Measurements from ENCODE around the gene PTPN11.
"Not testable (repeated sequence)": the region's sequence is repeated elsewhere in the genome, so short reads cannot be mapped to it uniquely, and the experiment has no call there.

PTPN11 gene

DNA sequence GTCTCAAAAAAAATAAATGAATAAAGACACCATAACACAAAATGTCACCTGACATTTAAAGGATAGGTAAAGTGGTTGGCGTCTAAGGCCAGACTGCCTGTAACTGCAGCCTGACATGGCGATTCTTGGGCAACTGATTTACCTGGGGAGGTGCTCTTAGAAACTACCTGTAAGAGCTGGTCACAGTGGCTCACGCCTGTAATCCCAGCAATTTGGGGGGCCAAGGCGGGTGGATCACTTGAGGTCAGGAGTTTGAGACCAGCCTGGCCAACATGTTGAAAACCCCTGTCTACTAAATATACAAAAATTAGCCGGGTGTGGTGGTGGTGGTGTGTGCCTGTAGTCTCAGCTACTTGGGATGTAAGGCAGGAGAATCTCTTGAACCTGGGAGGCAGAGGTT, 17.7 kb upstream of the PTPN11 start:
- Mint-ChIP-seq H3K9me3 (no peaks in the 10 kb centered on the region), H3K4me1 (peaks cover 5% of the 10 kb centered on the region), H3K27me3 (no peaks in the 10 kb centered on the region), H3K4me3 (no peak overlapping the region), H3K27ac (no peak overlapping the region), H3K36me3 (ENCODE audit: low read depth) (peaks cover 26% of the 10 kb centered on the region)
- ATAC-seq (no peak), DNase-seq (no peak)

DNA sequence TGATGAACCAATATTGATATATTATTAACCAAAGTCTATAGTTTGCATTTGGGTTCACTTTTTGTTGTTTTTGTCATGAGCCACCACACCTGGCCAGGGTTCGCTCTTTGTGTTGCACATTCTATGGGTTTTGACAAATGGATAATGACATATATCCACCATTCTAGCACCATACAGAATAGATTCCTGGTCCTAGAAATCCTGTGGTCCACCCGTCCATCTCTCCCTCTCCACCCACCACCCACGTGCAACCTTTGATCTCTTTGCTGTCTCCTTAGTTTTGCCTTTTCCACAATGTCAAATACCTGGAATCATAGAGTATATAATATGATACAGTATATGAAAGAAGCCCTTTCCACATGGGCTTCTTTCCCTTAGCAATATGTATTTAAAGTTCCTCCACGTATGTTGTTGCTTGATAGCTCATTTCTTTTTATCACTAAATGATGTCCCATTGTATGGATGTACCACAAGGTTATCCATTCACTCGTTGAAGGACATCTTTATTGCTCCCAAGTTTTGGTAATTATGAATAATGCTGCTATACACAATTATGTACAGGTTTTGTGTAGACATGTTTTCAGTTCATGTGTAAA, 16.7 kb upstream of the PTPN11 start:
- Mint-ChIP-seq H3K4me3 (no peak overlapping the region), H3K27me3 (no peaks in the 10 kb centered on the region), H3K27ac (no peak overlapping the region), H3K9me3 (no peaks in the 10 kb centered on the region), H3K36me3 (ENCODE audit: low read depth) (peaks cover 35% of the 10 kb centered on the region), H3K4me1 (peaks cover 14% of the 10 kb centered on the region)
- DNase-seq (no peak), ATAC-seq (no peak)

DNA sequence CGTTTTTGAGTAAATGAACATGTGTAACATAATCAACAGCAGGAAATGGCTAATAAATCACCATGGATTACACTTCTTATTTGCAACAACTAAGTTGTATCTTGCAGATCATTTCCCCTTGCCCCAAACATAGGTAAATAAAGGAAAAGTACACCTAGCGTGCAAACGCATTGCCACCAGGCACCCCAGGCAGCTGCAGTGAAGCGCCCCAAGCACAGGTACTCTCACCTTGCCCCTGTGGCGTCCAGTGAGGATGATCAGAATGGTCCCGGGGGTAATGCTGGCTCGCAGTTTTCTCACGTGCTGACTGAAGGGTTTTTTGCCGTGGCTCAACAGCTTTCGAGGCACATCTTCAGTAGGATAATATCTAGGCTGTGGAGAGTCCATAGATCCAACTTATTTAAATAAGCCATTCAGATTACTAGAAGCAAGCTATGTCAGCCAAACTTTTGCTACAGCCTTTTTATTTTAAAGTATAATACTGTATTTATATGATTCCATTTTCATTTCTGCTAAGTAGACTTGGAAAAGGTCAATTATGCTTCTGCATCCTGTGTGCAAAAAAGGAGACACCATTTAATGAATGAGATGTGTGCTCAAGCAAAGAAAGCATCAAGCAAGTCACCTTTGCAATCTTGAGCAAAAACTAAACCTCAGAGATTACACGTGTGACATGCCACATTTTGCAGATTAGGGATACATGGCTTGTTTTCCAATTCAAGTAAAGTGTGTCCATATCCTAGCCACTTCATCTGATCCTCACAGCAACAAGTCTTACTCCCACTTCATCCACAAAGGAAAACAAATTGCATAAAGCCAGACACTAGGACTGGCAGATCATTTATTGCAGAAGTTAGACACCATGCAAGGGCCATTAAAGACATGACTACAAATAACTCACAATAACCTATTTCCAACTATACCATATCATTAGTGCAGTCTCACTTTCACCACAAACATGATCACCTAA, 11.9 kb upstream of the PTPN11 start:
- Mint-ChIP-seq H3K27me3 (no peaks in the 10 kb centered on the region), H3K4me3 (peak overlapping the region; percentile 100), H3K27ac (peak overlapping the region; percentile 100), H3K4me1 (peaks cover 39% of the 10 kb centered on the region), H3K9me3 (no peaks in the 10 kb centered on the region), H3K36me3 (ENCODE audit: low read depth) (peaks cover 59% of the 10 kb centered on the region)
- DNase-seq, result no peak
- ATAC-seq, result no peak

DNA sequence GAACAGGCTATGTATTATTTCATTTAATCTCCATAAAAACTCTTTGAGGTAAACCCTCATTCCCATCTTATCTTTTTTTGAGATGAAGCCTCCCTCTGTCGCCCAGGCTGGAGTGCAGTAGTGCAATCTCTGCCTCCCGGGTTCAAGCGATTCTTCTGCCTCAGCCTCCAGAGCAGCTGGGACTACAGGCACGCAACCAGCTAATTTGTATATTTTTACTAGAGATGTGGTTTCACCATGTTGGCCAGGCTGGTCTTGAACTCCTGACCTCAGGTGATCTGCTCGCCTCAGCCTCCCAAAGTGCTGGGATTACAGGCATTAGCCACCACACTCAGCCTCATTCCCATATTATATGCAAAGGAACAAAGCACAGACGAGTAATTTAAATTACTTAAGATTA, 11.1 kb upstream of the PTPN11 start:
- not testable (repeated sequence) for DNase-seq, H3K27me3 Mint-ChIP-seq, H3K9me3 Mint-ChIP-seq, ATAC-seq
- peaks cover 39% of the 10 kb centered on the region for H3K4me1 Mint-ChIP-seq
- H3K4me3 Mint-ChIP-seq, result peak overlapping the region; percentile 100
- peaks cover 59% of the 10 kb centered on the region for H3K36me3 Mint-ChIP-seq (ENCODE audit: low read depth)
- peak overlapping the region; percentile 100 for H3K27ac Mint-ChIP-seq

DNA sequence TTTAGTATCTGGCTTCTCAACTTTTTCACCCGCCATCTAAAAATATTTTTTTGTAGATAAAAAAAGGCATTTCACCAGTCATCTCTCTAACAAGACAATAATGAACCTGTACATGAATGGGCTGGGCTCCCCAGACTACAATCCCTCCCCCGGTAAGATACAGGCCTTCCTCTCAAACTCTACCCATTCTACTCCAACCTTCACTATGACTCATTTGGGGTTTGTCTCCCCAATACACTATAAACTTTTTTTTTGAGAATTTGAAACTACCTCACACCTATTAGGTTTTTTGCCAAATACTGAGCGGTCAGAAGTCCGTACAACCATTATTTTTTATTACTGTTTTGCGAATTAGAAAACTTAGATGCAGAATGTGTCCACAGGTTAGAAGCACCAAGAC, 10.1 kb upstream of the PTPN11 start:
- H3K4me3 Mint-ChIP-seq, result peak overlapping the region; percentile 100
- DNase-seq (no peak), ATAC-seq (peak; percentile 26)
- no peaks in the 10 kb centered on the region for H3K9me3 Mint-ChIP-seq
- peaks cover 39% of the 10 kb centered on the region for H3K4me1 Mint-ChIP-seq
- H3K27ac Mint-ChIP-seq, result peak overlapping the region; percentile 100
- H3K27me3 Mint-ChIP-seq, result no peaks in the 10 kb centered on the region
- peaks cover 56% of the 10 kb centered on the region for H3K36me3 Mint-ChIP-seq (ENCODE audit: low read depth)

DNA sequence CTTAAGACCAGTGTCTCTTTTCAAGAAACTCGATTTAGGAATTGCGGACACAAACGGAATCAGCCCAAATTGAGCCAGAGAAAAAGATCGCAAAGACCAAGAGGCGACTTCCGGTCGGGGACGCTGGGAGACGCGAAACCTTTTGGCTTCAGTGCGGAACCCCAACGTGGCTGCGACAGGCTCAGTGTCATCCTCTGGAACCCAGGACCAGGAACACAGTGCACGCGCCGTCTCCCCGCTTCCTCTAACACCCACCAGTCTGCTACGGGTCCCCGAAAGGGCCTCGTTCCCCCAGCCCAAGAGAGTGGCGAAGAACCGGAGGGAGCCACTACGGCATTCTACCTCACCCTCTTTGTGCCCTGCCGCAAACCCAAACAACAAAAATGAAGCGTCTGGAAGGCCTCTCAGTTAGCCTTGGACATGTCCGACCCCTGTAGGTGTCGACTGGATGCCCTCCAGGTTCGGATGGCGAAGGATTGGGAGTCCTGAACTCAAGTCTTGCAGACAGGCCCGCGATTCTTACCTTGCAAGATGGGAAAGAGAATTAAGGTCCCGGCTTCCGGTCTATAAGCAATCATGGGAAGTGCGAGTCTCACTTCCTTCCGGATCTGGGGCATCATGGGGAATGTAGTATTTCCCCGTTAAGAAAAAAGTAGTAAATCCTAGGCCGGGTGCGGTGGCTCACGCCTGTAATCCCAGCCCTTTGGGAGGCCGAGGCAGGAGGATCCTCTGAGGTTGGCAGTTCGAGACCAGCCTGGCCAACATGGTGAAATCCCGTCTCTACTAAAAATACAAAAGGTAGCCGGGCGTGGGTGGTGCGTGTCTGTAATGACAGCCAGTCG, 9.5 kb upstream of the PTPN11 start, which contains the start of gene RPL6:
Gene RPL6 (minus strand): TSS at position 542 of the 842 bp plus-strand sequence. CDS start 949 bp downstream, outside the sequence.
- Mint-ChIP-seq H3K36me3 (ENCODE audit: low read depth) (peaks cover 51% of the 10 kb centered on the region), H3K27ac (peak within 1 kb of the TSS; percentile 100), H3K9me3 (no peaks in the 10 kb centered on the region), H3K4me1 (peaks cover 39% of the 10 kb centered on the region), H3K27me3 (no peaks in the 10 kb centered on the region), H3K4me3 (peak within 1 kb of the TSS; percentile 100)
- peak; percentile 88 for ATAC-seq
- peak; percentile 74 for DNase-seq

DNA sequence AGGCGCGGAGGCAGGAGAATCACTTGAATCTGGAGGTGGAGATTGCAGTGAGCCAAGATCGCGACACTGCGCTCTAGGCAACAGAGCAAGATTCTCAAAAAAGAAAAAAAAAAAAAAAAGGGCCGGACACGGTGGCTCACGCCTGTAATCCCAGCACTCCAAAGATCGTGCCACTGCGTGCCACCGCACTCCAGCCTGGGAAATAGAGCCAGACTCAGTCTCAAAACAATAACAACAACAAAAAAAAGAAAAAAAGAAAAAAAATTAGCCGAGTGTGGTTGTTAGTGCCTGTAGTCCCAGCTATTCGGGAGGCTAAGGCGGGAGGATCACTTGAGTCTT, 8.9 kb upstream of the PTPN11 start:
- peak overlapping the region; percentile 100 for H3K27ac Mint-ChIP-seq
- ATAC-seq, result no peak

DNA sequence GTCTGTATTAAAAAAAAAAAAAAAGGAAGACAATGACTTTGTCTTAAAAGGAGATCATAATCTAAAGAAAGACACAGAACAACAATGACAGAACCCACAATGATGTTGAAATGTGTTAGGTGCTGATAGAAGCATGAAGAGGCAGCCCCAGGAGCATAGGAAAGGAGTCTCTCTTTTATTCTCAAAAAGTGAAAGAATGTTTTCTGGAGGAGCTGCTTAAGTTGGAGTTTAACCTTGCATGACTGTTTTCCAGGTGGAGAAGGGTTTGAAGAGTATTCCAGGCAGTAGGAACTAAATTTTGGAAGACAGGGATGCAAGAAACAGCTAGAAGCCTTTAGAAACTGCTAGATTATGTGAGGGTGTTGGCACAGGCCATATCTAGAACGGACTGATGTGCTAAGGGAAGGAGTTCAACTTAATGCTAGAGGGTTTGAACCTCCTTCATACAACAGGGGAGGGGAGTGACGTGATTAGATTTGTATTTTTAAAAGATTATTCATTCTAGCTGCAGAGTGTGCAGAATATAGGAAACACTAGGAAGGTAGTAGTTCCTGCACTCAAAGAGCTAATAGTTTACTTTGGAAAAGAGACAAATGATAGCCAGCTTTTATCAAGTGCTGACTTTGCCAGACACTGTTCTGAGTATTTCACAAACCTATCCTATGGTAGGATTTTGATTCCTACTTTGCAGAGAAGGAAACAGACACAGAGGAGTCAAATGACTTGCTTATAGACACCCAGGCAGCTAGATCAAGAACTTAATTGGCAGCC, 4.7 kb upstream of the PTPN11 start:
- Mint-ChIP-seq H3K4me3 (no peak overlapping the region), H3K4me1 (peaks cover 14% of the 10 kb centered on the region), H3K9me3 (no peaks in the 10 kb centered on the region), H3K27ac (no peak overlapping the region), H3K36me3 (ENCODE audit: low read depth) (peaks cover 6% of the 10 kb centered on the region), H3K27me3 (no peaks in the 10 kb centered on the region)
- no peak for ATAC-seq
- DNase-seq, result no peak

More for the DNA sequence above, 8.9 kb upstream of the PTPN11 start:
- H3K27me3 Mint-ChIP-seq, result no peaks in the 10 kb centered on the region
- peaks cover 46% of the 10 kb centered on the region for H3K36me3 Mint-ChIP-seq (ENCODE audit: low read depth)
- peaks cover 37% of the 10 kb centered on the region for H3K4me1 Mint-ChIP-seq
- DNase-seq, result no peak
- H3K4me3 Mint-ChIP-seq, result peak overlapping the region; percentile 100
- H3K9me3 Mint-ChIP-seq, result no peaks in the 10 kb centered on the region

DNA sequence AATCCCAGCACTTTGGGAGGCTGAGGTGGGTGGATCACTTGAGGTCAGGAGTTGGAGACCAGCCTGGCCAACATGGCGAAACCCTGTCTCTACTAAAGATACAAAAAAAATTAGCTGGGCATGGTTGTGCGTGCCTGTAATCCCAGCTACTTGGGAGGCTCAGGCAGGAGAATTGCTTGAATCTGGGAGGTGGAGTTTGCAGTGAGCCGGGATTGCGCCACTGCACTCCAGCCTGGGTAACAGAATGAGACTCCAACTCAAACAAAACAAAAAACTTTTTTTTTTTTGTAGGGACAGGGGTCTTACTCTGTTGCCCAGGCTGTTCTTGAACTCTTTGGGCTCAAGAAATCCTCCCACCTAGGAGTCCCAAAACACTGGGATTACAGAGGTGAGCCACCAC, 3.3 kb upstream of the PTPN11 start:
- ATAC-seq; H3K36me3 Mint-ChIP-seq (ENCODE audit: low read depth); DNase-seq; H3K27ac Mint-ChIP-seq; H3K9me3 Mint-ChIP-seq; H3K4me3 Mint-ChIP-seq; H3K27me3 Mint-ChIP-seq: not testable (repeated sequence)
- peaks cover 23% of the 10 kb centered on the region for H3K4me1 Mint-ChIP-seq

DNA sequence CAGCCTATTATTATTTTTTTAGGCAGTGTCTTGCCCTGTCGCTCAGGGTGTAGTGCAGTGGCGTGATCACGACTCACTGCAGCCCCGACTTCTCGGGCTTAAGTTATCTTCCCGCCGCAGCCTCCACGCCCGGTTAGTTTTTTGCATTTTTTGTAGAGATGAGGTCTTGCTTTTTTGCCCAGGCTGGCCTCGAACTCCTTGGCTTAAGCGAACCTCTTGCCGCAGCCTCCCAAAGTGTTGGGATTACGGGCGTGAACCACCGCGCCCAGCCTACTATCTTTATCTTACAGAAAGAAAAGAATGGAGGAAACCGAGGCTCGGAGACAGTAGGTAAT, 507 bp upstream of the PTPN11 start:
- peak overlapping the region; percentile 94 for H3K4me3 Mint-ChIP-seq
- H3K36me3 Mint-ChIP-seq (ENCODE audit: low read depth), result peaks cover 26% of the 10 kb centered on the region
- H3K9me3 Mint-ChIP-seq, result no peaks in the 10 kb centered on the region
- no peaks in the 10 kb centered on the region for H3K27me3 Mint-ChIP-seq
- peaks cover 44% of the 10 kb centered on the region for H3K4me1 Mint-ChIP-seq
- ATAC-seq (no peak), DNase-seq (no peak)
- peak overlapping the region; percentile 97 for H3K27ac Mint-ChIP-seq

DNA sequence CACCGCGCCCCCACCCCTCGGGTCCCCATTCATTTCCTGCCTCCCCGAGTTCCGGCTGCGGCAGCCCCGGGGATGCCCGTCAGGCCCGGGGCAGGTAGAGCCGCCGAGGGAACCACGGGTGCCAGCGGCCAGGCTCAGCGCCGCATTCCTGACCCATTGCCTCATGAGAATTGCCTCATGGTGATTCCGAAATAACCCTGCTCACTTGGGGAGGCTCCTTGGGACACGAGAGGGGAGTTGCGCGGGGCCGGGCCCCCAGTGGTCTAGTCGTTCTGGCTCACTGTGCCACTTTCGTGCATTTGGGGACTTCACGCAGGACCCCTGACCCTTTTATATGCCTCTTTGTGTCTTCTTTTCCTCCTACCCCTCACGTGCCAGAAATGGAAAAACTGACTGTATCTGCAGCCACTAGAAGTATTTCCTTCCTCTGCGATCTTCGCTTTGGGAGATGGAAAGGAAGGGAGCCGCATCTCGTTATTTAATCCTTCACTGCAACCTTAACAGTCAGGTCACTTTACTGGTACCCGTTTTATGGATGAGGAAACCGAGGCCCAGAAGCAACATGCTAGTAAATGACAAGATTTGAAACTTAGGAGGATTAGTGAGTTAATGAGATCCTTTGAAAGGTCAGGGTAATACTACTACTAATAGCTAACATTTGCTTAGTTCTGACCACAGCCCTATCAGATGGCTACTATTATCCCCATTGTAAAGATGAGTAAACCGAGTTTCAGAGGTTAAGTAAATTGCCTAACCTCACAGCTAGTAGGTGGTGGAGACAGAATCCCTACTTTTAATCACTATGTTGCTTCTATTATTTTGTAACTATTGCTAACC, 768 bp downstream of the PTPN11 start:
- peak overlapping the region; percentile 99 for H3K27ac Mint-ChIP-seq
- no peaks in the 10 kb centered on the region for H3K9me3 Mint-ChIP-seq
- H3K4me1 Mint-ChIP-seq, result peaks cover 51% of the 10 kb centered on the region
- H3K4me3 Mint-ChIP-seq, result peak overlapping the region; percentile 97
- peaks cover 32% of the 10 kb centered on the region for H3K36me3 Mint-ChIP-seq (ENCODE audit: low read depth)
- ATAC-seq, result peak; percentile 54
- DNase-seq, result peak; percentile 37
- no peaks in the 10 kb centered on the region for H3K27me3 Mint-ChIP-seq

DNA sequence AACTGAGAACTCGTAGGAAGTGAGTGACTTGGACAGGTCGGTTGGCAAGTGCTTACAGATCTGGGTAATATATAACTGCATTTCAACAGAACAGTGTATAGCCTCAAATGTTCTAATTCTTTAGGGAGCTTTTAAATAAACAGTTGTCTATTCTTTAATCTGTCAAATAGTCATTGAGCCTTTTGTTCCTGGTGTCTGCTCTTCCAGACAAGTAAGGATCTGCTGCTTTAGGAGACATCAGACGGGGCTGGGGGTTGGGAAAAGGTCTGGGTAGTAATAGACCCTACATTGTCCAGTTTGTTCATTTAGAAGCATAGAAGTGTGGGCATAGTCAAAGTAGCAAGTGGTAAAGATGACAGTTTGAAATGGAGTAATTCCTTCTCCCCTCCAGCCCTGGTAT, 2.0 kb downstream of the PTPN11 start:
- no peaks in the 10 kb centered on the region for H3K27me3 Mint-ChIP-seq
- no peak for ATAC-seq
- no peak for DNase-seq
- H3K4me1 Mint-ChIP-seq, result peaks cover 57% of the 10 kb centered on the region
- H3K27ac Mint-ChIP-seq, result peak overlapping the region; percentile 99
- H3K4me3 Mint-ChIP-seq, result peak overlapping the region; percentile 97
- no peaks in the 10 kb centered on the region for H3K9me3 Mint-ChIP-seq
- peaks cover 35% of the 10 kb centered on the region for H3K36me3 Mint-ChIP-seq (ENCODE audit: low read depth)

DNA sequence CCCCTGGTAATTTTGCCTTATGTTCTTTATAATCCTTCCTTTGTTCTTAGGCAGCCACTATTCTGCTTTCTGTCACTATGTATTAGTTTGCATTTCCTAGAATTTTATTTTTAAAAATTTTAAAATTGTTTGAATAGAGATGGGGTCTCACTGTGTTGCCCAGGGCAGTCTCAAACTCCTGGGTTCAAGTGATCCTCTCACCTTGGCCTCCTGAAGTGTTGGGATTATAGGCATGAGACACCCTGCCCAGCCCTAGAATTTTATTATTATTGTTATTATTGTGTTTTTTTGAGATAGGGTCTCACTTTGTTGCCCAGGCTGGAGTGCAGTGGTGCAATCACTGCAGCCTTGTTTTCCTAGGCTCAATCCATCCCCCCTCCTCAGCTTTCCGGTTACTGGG, 2.6 kb downstream of the PTPN11 start:
- no peaks in the 10 kb centered on the region for H3K27me3 Mint-ChIP-seq
- H3K27ac Mint-ChIP-seq, result no peak overlapping the region
- peaks cover 38% of the 10 kb centered on the region for H3K36me3 Mint-ChIP-seq (ENCODE audit: low read depth)
- DNase-seq (no peak), ATAC-seq (no peak)
- no peaks in the 10 kb centered on the region for H3K9me3 Mint-ChIP-seq
- H3K4me3 Mint-ChIP-seq, result no peak overlapping the region
- peaks cover 60% of the 10 kb centered on the region for H3K4me1 Mint-ChIP-seq
